GM19455 (cell line): Measurements from ENCODE around the gene RAD9B.
A peak's percentile ranks its signal among the peaks of the same experiment; 100 is the strongest.
"Not testable (repeated sequence)": the region's sequence is repeated elsewhere in the genome, so short reads cannot be mapped to it uniquely, and the experiment has no call there.

Experiments
- ATAC-seq: cut with Tn5 transposase; IDR thresholded peaks from one replicate; pipeline ENCODE4 v1.9.1; 2021; ENCODE audit not compliant: unreplicated experiment

Gene RAD9B

DNA sequence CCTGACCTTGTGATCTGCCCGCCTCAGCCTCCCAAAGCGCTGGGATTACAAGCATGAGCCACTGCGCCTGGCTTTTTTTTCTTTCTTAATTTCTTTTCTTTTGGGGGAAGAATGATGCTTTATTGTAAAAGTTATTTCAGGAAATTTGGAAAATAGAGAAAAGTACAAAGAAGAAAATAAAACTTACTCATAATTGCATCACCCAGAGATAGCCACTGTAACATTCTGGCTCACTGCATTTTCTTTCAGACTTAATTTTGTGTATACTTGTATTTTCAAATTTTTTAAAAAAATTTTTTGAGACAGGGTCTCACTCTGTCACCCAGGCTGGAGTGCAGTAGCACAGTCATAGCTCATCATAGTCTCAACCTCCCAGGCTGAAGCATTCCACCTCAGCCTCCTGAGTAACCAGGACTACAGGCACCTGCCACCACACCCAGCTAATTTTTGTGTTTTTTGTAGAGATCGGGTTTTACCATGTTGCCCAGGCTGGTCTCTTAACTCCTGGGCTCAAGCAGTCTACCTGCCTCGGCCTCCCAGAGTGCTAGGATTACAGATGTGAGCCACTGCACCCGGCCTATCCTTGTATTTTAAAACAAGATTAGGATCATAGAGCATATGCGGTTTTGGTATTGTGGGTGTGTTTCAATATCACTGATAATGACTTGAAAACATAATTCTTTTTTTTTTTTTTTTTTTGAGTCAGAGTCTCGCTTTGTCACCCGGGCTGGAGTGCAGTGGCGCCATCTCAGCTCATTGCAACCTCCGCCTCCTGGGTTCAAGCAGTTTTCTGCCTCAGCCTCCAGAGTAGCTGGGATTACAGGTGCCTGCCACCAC lies 19.0 kb downstream of the RAD9B start:
- not testable (repeated sequence) for ATAC-seq

- no peak for ATAC-seq
Measured at GRCh38 chr12:110528277-110528839, 26.2 kb downstream of the RAD9B start.

DNA sequence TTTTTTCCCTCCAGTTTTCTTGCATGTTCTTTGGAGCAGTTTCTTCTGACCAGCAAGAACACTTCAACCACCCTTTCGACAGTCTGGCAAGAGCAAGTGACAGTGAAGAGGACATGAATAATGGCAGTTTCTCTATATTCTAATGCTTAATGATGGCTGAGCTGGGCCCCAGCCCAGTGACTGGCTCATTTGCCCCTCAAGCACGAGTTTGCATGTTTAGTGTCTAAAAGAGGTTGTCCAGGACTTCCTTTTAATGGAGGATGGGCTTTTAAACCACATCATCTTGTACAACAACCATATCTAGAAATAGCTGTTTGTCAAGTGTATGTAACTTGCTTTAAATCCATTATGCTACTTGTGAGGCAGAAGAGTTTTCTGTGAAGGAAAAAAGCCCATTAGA lies 28.4 kb downstream of the RAD9B start:
- no peak for ATAC-seq

- ATAC-seq, result peak; percentile 78
Measured at GRCh38 chr12:110531741-110532333, 29.7 kb downstream of the RAD9B start.

DNA sequence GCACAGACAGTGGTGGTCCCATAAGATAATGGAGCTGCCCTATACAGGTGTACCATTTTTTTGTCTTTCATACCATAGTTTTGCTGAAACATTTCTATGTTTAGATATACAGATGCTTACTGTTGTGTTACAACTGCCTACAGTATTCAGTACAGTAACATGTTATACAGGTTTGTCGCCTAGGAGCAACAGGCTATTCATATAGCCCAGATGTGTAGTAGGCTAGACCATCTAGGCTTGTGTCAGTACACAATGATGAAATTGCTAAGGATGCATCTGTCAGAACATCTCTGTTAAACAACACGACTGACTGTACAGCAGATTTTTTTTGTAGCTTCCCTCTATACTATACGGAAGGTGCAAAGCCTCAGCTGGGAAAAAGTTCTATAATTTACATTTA lies 30.5 kb downstream of the RAD9B start:
- ATAC-seq, result no peak

DNA sequence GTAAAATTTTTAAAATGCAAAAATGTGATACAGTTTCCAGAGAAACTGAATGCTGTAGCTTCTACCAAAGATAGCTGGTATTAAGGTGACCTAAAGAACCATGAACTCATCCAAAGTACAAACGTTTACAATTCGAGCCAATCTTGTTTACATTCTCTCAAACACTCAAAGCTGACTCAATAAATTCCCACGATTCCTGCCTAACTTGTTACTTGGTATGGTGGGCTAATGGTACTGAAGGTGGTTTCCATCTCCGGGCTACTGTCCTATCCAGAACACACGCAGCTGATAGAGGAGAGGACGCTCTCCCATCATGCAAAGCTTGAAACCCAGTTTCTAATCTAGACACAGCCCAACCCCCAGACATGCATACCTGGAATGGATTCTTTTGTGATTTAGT lies 31.5 kb downstream of the RAD9B start:
- no peak for ATAC-seq

DNA sequence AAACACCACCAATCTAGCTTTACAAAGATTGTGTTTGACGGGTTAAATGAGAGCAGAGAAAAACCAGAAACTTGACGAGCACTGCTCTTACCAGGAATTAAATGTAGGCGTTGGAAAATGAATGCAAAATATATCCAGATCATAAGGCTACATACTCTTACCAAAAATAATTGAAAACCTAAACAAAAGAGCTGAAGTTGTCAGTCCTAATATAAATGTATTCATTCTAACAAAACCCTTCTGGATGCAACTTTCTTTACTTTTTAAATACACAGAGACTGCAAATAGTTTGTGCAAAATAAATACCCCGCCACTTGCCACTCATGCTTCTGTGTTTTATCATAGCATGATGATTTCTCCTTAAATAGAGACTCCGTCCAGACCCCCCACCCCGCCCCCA lies 32.7 kb downstream of the RAD9B start:
- ATAC-seq, result no peak

DNA sequence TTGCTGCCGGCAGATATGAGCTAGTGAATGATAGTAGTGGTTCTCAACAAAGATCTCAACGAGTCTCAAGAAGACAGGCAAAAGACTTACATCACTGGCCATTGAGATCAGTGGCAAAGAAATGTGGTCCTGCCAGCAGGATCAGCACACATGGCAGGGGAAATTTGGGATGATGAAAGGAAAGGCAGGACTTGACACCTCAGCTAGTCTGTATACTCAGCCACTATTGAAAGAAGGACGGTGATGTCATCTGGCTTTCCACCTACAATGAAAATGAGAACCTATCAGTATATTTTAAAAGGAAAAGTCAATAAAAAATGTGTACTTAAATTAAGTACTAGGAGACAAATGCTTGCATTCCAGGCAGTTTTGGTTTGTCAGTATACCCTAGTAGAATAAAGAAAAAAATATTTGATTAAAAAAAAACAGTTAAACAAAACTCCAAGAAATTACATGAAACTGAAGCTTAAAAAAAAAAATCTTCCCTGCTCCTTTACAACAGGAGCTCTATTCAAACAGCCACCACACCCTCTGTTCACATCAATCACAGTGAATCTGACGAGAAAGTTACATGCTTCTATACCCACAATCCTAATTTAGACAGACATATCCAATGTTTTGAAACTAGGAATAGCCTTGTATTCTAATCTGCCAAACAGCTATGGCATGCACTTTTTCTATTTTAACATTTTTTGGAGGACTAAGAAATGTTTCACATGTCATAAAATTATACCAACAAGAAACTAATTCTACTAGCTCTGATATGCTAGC lies 34.9 kb downstream of the RAD9B start:
- ATAC-seq, result no peak

- no peak for ATAC-seq
Measured at GRCh38 chr12:110537605-110538409, 35.7 kb downstream of the RAD9B start.

- no peak for ATAC-seq
Measured at GRCh38 chr12:110538869-110539622, 36.9 kb downstream of the RAD9B start.

DNA sequence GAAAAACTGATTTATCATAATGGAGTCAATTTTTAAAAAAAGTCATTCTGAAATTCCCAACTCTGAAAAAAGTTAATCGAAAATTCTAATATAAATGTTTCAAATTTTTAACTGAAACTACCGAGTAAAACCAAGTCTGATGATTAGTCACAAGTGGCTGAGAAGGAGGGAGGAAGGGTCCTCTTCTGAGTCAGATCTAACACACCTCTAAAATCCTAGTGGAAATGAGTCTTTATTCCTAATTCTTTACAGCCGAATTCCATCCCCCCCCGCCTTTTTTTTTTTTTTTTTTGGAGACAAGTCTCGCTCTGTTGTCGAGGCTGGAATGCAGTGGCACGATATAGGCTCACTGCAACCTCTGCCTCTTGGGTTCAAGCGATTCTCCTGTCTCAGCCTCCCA lies 37.9 kb downstream of the RAD9B start:
- ATAC-seq, result no peak

DNA sequence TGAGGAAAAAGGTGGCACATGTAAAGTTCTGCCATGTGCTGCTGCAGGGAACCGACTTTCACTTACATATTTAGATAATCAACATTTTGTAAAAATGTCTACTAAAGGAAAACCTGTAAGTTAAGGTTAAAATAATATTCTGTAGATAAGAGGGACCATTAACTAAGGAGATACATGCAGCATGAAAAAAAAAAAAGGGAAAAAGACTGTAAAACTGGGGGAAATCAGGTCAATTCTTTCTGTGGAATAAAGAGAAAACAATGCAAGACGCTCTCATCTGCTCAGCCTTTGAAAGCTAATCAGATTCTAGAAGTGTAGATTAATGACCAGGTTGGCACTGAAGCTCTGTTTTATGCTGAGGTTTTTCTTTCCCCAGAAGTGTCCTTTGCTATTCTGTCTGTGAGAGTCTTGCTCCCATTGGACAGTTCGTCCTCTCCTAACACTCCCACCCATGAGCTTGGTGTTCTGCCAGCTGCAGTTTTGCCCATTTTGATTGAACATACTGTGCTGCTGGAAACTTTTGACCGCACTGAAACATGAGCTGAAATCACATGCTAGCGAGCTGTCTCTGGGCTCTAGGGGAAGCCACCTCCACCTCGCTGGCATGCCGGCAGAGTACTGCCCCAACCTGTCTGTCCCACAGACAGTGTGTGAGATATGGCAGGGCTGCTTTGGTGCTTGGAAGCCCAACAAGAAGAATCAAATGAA lies 41.3 kb downstream of the RAD9B start:
- ATAC-seq, result no peak

DNA sequence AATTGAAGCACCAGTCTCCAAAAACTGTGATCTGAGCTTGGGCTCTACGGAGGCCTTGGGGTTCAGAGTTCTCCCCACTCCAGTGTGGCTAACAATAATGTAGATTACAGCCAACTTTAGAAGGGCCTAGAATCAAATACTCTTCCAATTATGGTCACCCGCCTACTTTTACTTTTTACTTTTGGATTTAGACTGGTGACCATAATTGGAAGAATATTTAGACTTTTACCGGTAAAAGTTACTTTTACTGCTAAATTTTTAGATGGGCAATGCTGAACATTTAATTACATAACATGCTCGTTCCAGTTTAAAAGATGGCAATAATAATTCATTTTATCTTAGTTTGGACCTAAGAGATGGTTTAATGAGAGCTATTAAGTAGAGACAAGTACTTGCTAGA lies 41.8 kb downstream of the RAD9B start:
- no peak for ATAC-seq

DNA sequence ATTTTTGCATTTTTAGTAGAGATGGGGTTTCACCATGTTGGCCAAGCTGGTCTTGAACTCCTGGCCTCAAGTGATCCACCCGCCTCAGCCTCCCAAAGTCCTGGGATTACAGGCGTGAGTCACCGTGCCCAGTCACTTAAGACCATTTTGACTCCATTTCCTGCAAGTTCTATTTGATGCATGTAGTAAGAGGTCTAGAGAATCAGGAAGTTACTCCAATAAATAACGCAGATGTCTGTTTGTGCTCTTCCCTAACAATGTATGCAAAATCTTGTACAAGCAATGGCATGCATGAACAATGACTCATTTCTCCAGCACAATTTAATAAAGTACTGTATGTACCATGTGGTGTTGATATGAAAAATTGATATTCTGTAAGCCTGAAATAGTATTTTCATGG lies 43.1 kb downstream of the RAD9B start:
- ATAC-seq, result not testable (repeated sequence)

DNA sequence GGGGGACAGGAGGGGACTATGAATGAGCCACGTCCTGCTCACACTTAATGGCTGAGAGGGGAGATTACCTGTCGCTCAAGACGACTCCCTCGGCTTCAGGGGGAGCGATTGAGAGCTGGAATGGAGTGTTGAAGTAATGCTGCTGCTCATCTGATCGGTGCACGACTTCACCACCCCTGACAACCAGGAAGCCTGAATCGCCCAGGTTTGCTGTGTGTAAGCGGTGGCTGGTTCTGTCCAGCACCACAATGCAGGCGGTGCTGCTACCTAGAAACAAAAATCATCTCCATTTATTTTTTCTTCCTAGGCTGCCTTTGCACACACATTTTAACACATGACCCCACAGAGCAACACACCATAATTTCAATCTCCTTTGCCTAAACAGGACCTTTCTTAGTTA lies 43.7 kb downstream of the RAD9B start:
- ATAC-seq, result no peak

DNA sequence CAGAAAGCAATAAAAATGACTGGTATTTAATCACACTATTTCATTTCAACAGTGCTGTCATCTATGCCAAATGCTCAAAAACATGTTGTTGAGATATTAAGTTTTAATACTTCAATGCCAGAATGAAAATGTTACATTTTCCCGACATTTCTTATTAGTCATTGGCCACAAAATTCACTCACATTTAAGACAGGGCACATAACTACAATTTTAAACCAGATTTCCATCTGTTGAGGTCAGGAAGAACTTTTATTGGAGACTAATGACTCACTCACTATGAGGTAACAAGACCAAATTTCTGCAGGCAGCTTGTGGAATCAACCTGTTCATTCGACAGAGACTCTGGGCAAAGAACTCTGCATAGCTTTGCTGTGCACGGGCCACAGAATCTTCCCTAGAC lies 44.2 kb downstream of the RAD9B start:
- ATAC-seq, result no peak

GRCh38 chr12:110547090-110547489 lies 45.0 kb downstream of the RAD9B start:
- no peak for ATAC-seq

DNA sequence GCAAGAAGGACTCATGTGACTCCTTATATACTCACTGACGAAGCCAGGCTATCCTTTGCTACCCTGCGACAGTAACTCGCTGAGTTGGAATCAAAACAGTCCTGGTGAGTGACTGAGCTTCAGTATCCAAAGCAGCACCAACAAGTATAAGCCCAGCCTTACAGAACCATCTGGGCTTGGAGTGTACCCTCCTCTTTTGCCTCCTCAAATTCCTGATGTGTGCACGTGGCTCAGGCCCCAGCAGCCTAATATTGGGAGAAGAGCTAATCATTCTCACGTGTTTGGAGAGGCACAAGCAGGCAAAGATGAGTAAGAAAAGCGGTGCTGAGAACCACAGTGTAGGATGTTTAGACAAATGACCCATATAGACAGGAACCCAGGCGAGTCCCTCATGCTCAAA lies 46.5 kb downstream of the RAD9B start:
- ATAC-seq, result no peak

DNA sequence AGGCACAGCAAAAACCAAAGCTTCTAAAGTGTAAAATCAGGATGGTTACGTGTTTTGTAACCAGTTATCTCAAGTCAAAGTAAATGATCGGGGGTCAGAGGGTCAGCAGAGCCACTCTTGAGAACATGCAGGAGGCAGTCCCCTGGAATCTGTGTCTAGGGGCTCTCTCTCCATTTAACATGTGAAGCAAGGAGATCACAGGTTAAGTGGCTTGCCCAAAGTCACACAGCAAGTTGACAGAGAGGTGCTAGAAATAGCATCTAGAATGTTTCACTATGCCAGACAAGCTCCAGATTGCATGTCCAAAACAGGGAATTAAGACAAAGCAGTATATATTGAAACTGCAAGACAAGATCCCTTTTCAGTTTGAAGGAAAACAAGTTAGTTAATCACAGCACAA lies 47.6 kb downstream of the RAD9B start:
- ATAC-seq, result no peak

- ATAC-seq, result no peak
Measured at GRCh38 chr12:110550981-110551380, 48.9 kb downstream of the RAD9B start.
